ENCODE data around the gene WWOX. TPM values are rescaled to one million over a fixed set of nuclear protein-coding genes. Genes with fewer than 3 reads are reported as not detected.

The WWOX gene
- polyA plus RNA-seq, 2 of the 4 experiments (the other 2 are of a cell fraction): 16.0 to 17.2 TPM

DNA sequence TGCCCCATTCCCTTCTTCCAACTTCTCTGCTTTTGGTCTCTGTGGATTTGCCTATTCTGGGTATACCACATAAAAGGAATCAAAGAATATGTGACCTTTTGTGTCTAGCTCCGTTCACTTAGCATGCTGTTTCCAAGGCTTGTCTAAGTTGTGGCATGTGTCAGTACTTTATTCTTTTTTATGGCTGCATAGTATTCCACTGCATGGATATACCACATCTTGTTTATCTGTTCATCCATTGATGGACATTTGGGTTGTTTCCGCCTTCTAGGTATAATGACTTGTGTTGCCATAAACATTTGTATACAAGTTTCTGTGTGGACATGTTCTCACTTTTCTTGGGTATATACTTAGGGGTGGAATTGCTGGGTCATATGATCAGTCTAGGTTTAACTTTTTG lies 1068.4 kb downstream of the WWOX start:
- ATAC-seq: no peak
- Histone ChIP-seq H3K4me3 (no peak overlapping the region), H3K27ac (no peak overlapping the region), H3K4me1 (no peaks in the 10 kb centered on the region), H3K9me3 (peaks cover 7% of the 10 kb centered on the region; the same call in 2 of the 3 replicates), H3K4me2 (no peak overlapping the region)
- no peak for FAIRE-seq
- TF ChIP-seq JUNB (IDR thresholded peaks at IDR 0.05): no peak
- TF ChIP-seq, protein P1, sequence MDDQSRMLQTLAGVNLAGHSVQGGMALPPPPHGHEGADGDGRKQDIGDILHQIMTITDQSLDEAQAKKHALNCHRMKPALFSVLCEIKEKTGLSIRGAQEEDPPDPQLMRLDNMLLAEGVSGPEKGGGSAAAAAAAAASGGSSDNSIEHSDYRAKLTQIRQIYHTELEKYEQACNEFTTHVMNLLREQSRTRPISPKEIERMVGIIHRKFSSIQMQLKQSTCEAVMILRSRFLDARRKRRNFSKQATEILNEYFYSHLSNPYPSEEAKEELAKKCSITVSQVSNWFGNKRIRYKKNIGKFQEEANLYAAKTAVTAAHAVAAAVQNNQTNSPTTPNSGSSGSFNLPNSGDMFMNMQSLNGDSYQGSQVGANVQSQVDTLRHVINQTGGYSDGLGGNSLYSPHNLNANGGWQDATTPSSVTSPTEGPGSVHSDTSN (IDR thresholded peaks at IDR 0.05): no peak
- no peak for TF ChIP-seq RAD21 (conservative IDR thresholded peaks at IDR 0.05 in 1 of 2, IDR thresholded peaks at IDR 0.05 in 1 of 2)
- TF ChIP-seq MYC (IDR thresholded peaks at IDR 0.05; ENCODE audit: borderline replicate concordance, low read length): no peak
- TF ChIP-seq CEBPB (IDR thresholded peaks at IDR 0.05): no peak
- TF ChIP-seq MAFK (IDR thresholded peaks at IDR 0.05; ENCODE audit: partially characterized antibody): no peak
- no peak for TF ChIP-seq ZSCAN20 (CRISPR knock-in tag; IDR thresholded peaks at IDR 0.05)
- no peak for TF ChIP-seq HEYL (CRISPR knock-in tag; IDR thresholded peaks at IDR 0.05)
- no peak for TF ChIP-seq BHLHE40 (IDR thresholded peaks at IDR 0.05; ENCODE audit: low read depth, low read length)
- no peak for TF ChIP-seq TFCP2L1 (CRISPR knock-in tag; IDR thresholded peaks at IDR 0.05)
- no peak for TF ChIP-seq PHF8 (IDR thresholded peaks at IDR 0.05; ENCODE audit: borderline replicate concordance, low read depth)
- no peak for TF ChIP-seq HOXA7 (CRISPR knock-in tag; IDR thresholded peaks at IDR 0.05)
- no peak for TF ChIP-seq EHF (CRISPR knock-in tag; IDR thresholded peaks at IDR 0.05)
- no peak for TF ChIP-seq POLR2A (IDR thresholded peaks at IDR 0.05; ENCODE audit: low read length)
- TF ChIP-seq ESRRA (IDR thresholded peaks at IDR 0.05; ENCODE audit: borderline replicate concordance, low read length): no peak
- no peak for TF ChIP-seq EP300 (IDR thresholded peaks at IDR 0.05)
- TF ChIP-seq, protein P2, sequence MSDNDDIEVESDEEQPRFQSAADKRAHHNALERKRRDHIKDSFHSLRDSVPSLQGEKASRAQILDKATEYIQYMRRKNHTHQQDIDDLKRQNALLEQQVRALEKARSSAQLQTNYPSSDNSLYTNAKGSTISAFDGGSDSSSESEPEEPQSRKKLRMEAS (IDR thresholded peaks at IDR 0.05): no peak
- DNase-seq (ENCODE audit: low read depth in 1 of 2, low spot score in 1 of 2): no peak
- ChIA-PET CTCF (no interaction called here), POLR2A (no interaction called here)
- 18% methylated on average over 2 of the region's 2 CpGs for WGBS (ENCODE audit: missing lambda C conversion rate)

DNA sequence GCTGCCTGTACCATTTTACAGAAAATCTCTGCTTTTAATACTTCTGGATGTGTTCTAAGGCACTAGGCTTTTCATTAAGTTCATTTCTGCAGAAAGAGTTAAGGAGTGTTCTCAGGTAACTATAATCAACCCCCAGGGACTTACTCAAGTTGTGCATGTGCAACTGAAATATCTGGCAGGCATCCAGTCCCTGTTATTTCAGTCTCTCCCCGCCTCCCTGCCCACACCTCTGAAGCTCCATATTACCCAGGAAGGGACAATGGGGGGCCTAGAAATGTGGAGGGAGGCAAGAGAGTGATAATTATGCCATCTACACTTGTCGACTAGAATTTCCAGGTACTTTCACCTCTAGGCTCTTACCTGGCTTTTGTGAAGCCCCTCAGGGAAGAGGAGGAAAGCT lies 1068.9 kb downstream of the WWOX start:
- Histone ChIP-seq H3K27ac (no peak overlapping the region), H3K4me3 (no peak overlapping the region), H3K4me1 (no peaks in the 10 kb centered on the region), H3K9me3 (peaks cover 7% of the 10 kb centered on the region; the same call in 2 of the 3 replicates), H3K4me2 (no peak overlapping the region)
- 11% methylated on average over 2 of the region's 2 CpGs for WGBS (ENCODE audit: missing lambda C conversion rate)
- ChIA-PET CTCF (no interaction called here), POLR2A (no interaction called here)
- TF ChIP-seq BHLHE40 (IDR thresholded peaks at IDR 0.05; ENCODE audit: low read depth, low read length) (no peak), HOXA7 (CRISPR knock-in tag; IDR thresholded peaks at IDR 0.05) (no peak), RAD21 (conservative IDR thresholded peaks at IDR 0.05 in 1 of 2, IDR thresholded peaks at IDR 0.05 in 1 of 2) (no peak)
- TF ChIP-seq, protein P3, sequence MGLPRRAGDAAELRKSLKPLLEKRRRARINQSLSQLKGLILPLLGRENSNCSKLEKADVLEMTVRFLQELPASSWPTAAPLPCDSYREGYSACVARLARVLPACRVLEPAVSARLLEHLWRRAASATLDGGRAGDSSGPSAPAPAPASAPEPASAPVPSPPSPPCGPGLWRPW (IDR thresholded peaks at IDR 0.05): no peak
- TF ChIP-seq, protein P4, sequence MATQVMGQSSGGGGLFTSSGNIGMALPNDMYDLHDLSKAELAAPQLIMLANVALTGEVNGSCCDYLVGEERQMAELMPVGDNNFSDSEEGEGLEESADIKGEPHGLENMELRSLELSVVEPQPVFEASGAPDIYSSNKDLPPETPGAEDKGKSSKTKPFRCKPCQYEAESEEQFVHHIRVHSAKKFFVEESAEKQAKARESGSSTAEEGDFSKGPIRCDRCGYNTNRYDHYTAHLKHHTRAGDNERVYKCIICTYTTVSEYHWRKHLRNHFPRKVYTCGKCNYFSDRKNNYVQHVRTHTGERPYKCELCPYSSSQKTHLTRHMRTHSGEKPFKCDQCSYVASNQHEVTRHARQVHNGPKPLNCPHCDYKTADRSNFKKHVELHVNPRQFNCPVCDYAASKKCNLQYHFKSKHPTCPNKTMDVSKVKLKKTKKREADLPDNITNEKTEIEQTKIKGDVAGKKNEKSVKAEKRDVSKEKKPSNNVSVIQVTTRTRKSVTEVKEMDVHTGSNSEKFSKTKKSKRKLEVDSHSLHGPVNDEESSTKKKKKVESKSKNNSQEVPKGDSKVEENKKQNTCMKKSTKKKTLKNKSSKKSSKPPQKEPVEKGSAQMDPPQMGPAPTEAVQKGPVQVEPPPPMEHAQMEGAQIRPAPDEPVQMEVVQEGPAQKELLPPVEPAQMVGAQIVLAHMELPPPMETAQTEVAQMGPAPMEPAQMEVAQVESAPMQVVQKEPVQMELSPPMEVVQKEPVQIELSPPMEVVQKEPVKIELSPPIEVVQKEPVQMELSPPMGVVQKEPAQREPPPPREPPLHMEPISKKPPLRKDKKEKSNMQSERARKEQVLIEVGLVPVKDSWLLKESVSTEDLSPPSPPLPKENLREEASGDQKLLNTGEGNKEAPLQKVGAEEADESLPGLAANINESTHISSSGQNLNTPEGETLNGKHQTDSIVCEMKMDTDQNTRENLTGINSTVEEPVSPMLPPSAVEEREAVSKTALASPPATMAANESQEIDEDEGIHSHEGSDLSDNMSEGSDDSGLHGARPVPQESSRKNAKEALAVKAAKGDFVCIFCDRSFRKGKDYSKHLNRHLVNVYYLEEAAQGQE (IDR thresholded peaks at IDR 0.05): no peak
- TF ChIP-seq, protein P5, sequence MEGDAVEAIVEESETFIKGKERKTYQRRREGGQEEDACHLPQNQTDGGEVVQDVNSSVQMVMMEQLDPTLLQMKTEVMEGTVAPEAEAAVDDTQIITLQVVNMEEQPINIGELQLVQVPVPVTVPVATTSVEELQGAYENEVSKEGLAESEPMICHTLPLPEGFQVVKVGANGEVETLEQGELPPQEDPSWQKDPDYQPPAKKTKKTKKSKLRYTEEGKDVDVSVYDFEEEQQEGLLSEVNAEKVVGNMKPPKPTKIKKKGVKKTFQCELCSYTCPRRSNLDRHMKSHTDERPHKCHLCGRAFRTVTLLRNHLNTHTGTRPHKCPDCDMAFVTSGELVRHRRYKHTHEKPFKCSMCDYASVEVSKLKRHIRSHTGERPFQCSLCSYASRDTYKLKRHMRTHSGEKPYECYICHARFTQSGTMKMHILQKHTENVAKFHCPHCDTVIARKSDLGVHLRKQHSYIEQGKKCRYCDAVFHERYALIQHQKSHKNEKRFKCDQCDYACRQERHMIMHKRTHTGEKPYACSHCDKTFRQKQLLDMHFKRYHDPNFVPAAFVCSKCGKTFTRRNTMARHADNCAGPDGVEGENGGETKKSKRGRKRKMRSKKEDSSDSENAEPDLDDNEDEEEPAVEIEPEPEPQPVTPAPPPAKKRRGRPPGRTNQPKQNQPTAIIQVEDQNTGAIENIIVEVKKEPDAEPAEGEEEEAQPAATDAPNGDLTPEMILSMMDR (IDR thresholded peaks at IDR 0.05): no peak
- ATAC-seq: no peak
- FAIRE-seq: no peak
- no peak for DNase-seq (ENCODE audit: low read depth in 1 of 2, low spot score in 1 of 2)
